Endothelial cell of umbilical vein (primary cell): ENCODE measurements around the gene TREML2. TPM values are rescaled to one million over a fixed set of nuclear protein-coding genes. Genes with fewer than 3 reads are reported as not detected.

Source experiments
- BruUV-seq: library from RNA; stranded (reverse); fragments of 400-500 nt; replicated peaks from 2 replicates; lab custom pipeline; 2021; lab: Mats Ljungman, UMichigan
- CTCF ChIA-PET: fragments of 300-600, 350-600 bp; sonication (Branson Sonifier 250); formaldehyde crosslinking; loops from one replicate; lab custom pipeline; 2021; ENCODE audit warnings: antibody characterized with exemption, inconsistent platforms; lab: Charles Lee
- POLR2A ChIA-PET: fragments of 300-600, 350-600 bp; sonication (Branson Sonifier 250); formaldehyde crosslinking; loops from one replicate; lab custom pipeline; 2021; ENCODE audit warnings: antibody characterized with exemption, inconsistent platforms; lab: Charles Lee
- DNase-seq: peaks from one replicate; pipeline ENCODE4 v3.0.0-alpha.2; 2011; ENCODE audit warnings: low read depth, low spot score
- FAIRE-seq: peaks from 2 replicates; lab custom pipeline; 2011; peaks lifted over from hg19 to GRCh38; lab: Jason Lieb, UNC
- H2AFZ ChIP-seq: 2 replicates; pipeline ENCODE4 v1.6.0; 2012; ENCODE audit warnings: low read depth, low read length, control low read depth, inconsistent platforms
- H3K27ac ChIP-seq: 2 replicates; pipeline ENCODE4 v1.5.1; 2011; ENCODE audit warnings: low read depth, mild to moderate bottlenecking, control low read depth, low read length, moderate library complexity; ENCODE audit not compliant: insufficient read depth
- H3K27me3 ChIP-seq, 2 experiments: 2 replicates each; pipeline versions ENCODE4 v1.6.0 to v1.6.1; 2011; ENCODE audit warnings: low read length in 2 of 2, mixed read lengths in 1 of 2; ENCODE audit not compliant: control insufficient read depth in 2 of 2, insufficient read depth in 2 of 2
- H3K36me3 ChIP-seq, 2 experiments: 2 replicates in 1 of 2; 3 replicates in 1 of 2; pipeline ENCODE4 v1.5.1; 2011; ENCODE audit warnings: low read length in 2 of 2, mild to moderate bottlenecking in 1 of 2, moderate library complexity in 1 of 2; ENCODE audit not compliant: control insufficient read depth in 2 of 2, insufficient read depth in 2 of 2; ENCODE audit errors: extremely low read depth in 1 of 2
- H3K4me1 ChIP-seq: 3 replicates; pipeline ENCODE4 v1.5.1; 2011; ENCODE audit warnings: mild to moderate bottlenecking, low read length; ENCODE audit not compliant: control insufficient read depth, insufficient read depth; ENCODE audit errors: extremely low read depth
- H3K4me2 ChIP-seq: 2 replicates; pipeline ENCODE4 v1.6.1; 2011; ENCODE audit warnings: low read length, control low read depth, mixed read lengths; ENCODE audit not compliant: insufficient read depth
- H3K4me3 ChIP-seq, 3 experiments: fragments of 200-600 bp in 1 of 3; sonication (generic), shearing (Covaris generic) in 1 of 3; replicated peaks in 1 of 3; 2 replicates each; pipeline ENCODE4 v1.5.1; 2011 to 2016; ENCODE audit warnings: control low read depth in 3 of 3, low read length in 3 of 3, mild to moderate bottlenecking in 2 of 3, inconsistent platforms in 1 of 3, low read depth in 1 of 3, moderate library complexity in 1 of 3; ENCODE audit not compliant: insufficient read depth in 1 of 3
- H3K79me2 ChIP-seq: 2 replicates; pipeline ENCODE4 v1.6.0; 2012; ENCODE audit warnings: low read length, inconsistent platforms; ENCODE audit not compliant: control insufficient read depth, insufficient read depth
- H3K9ac ChIP-seq: replicated peaks from 2 replicates; pipeline ENCODE3; 2011; ENCODE audit warnings: low read length, control low read depth; ENCODE audit not compliant: insufficient read depth; ENCODE audit errors: extremely low read depth
- H3K9me1 ChIP-seq: replicated peaks from 3 replicates; pipeline ENCODE4 v1.6.0; 2011; ENCODE audit warnings: mild to moderate bottlenecking, low read length; ENCODE audit not compliant: control insufficient read depth, insufficient read depth; ENCODE audit errors: extremely low read depth
- H3K9me3 ChIP-seq: replicated peaks from 2 replicates; pipeline ENCODE4 v1.5.1; 2012; ENCODE audit warnings: low read length, inconsistent platforms; ENCODE audit not compliant: control insufficient read depth, insufficient read depth
- H4K20me1 ChIP-seq: replicated peaks from 2 replicates; pipeline ENCODE3; 2011; ENCODE audit warnings: mild to moderate bottlenecking, low read length; ENCODE audit not compliant: control insufficient read depth, insufficient read depth; ENCODE audit errors: extremely low read depth
- EZH2 ChIP-seq: IDR thresholded peaks from 2 replicates; pipeline ENCODE4 v1.6.1; 2012; ENCODE audit warnings: borderline replicate concordance, low read depth, mild to moderate bottlenecking, moderate library complexity, low read length, inconsistent platforms; ENCODE audit not compliant: severe bottlenecking
- FOS ChIP-seq: IDR thresholded peaks from 2 replicates; pipeline ENCODE4 v1.6.1; 2011; ENCODE audit warnings: mild to moderate bottlenecking, low read length, moderate library complexity, borderline replicate concordance; ENCODE audit not compliant: insufficient read depth
- GATA2 ChIP-seq: IDR thresholded peaks from 2 replicates; pipeline ENCODE4 v1.7.0; 2011; ENCODE audit warnings: low read depth, mild to moderate bottlenecking, moderate library complexity, mixed read lengths, low read length; ENCODE audit not compliant: insufficient read length, insufficient read depth
- JUN ChIP-seq: IDR thresholded peaks from 2 replicates; pipeline ENCODE4 v1.6.1; 2011; ENCODE audit warnings: borderline replicate concordance, low read depth; ENCODE audit not compliant: insufficient read length, insufficient read depth
- MYC ChIP-seq: IDR thresholded peaks from one replicate; pipeline ENCODE4 v1.6.1; 2011; ENCODE audit warnings: mild to moderate bottlenecking, low read depth, low read length
- POLR2A ChIP-seq: IDR thresholded peaks from 2 replicates; pipeline ENCODE4 v1.6.1; 2012; ENCODE audit warnings: low read depth, mild to moderate bottlenecking, control low read depth, low read length
- POLR2AphosphoS5 ChIP-seq: IDR thresholded peaks from 2 replicates; pipeline ENCODE4 v1.6.1; 2012; ENCODE audit warnings: low read depth, mild to moderate bottlenecking, control low read depth, low read length, moderate library complexity; ENCODE audit not compliant: insufficient read depth
- dilution Hi-C: fragments of 300-500 bp; cut with MboI; formaldehyde crosslinking; loops from one replicate; pipeline ENCODE4 v1.15.0; 2019; ENCODE audit warnings: low sequenced_read_pairs; ENCODE audit not compliant: extremely low pct_ligation_motif_present
- intact Hi-C: fragments of 100-400 bp; cut with micrococcal nuclease; formaldehyde crosslinking; loops from one replicate; pipeline ENCODE4 v1.10.0; 2022
- polyA plus RNA-seq, 4 experiments: library from polyadenylated mRNA; depleted of rRNA in 3 of 4; stranded (reverse) in 3 of 4; unstranded in 1 of 4; fragments of >200 nt; gene quantifications; 2 replicates each; pipeline versions ENCODE4 v1.2.1 to v1.2.3, GENCODE V29; 2011 to 2012; ENCODE audit warnings: missing spikeins in 1 of 4
- total RNA-seq: library from RNA; stranded (reverse); gene quantifications from 2 replicates; pipeline ENCODE4 v1.2.3, GENCODE V29; 2021
- TF ChIP-seq, protein P1 (sequence below): IDR thresholded peaks from 2 replicates; pipeline ENCODE4 v1.6.1; 2011; ENCODE audit not compliant: insufficient read depth, insufficient read length
- TF ChIP-seq, protein P2 (sequence below), 2 donors: IDR thresholded peaks; 1 replicate in 1 of 2; 2 replicates in 1 of 2; pipeline ENCODE4 v1.5.1; 2011; ENCODE audit warnings: low read length in 2 of 2, mild to moderate bottlenecking in 2 of 2, moderate library complexity in 2 of 2, control low read depth in 1 of 2, inconsistent platforms in 1 of 2, low read depth in 1 of 2; ENCODE audit not compliant: insufficient read depth in 1 of 2; ENCODE audit errors: extremely low read depth in 1 of 2

The TREML2 gene
- total and polyA plus RNA-seq, 2 donors (not counting 3 experiments of a cell fraction or from before 2014, with no cell fraction given) = not detected

DNA sequence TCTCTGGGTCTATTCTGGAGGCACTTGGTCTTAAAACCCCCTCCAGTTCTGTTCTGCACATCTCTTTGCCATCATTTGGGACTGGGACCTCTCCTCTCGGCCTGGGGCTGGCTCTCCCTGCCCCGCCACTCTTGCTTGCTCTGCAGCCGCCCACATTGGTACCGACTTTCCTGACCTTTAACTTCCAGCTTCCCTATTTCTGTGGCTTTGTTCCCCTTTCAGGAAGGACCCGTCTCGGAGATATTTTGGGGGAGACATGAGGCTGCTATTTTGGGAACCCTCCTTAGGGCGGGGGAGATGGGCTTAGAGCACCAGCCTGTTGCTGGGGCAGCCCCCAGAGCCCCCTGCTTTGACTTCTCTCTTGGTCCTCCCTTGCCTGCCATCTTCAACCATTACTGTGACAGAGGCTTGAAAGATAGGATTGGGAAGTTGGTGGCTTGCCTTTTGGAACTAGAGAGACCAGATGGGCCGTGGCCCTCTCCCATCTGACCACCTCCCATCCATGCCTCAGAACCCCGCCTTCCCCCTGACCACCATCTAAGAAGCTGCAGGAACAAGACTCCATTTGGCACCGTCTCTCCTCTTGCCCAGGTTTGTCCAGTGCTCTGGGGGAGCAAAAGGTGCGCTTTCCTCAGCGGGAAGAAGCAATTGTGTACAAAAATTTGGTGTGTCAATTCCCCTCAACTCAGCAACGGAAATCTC lies 38.9 kb downstream of the TREML2 start:
- no peak overlapping the region for H3K4me2 ChIP-seq
- no peaks in the 10 kb centered on the region for H3K27me3 ChIP-seq
- no peak overlapping the region for H2AFZ ChIP-seq
- no peaks in the 10 kb centered on the region for H3K9me3 ChIP-seq
- intact Hi-C loops = no loop called here
- CTCF ChIA-PET = no interaction called here
- no peaks in the 10 kb centered on the region for H3K36me3 ChIP-seq
- no peak overlapping the region for H3K9ac ChIP-seq
- BruUV-seq = no TSS peak
- no peaks in the 10 kb centered on the region for H3K4me1 ChIP-seq
- no peaks in the 10 kb centered on the region for H4K20me1 ChIP-seq
- H3K9me1 ChIP-seq = no peaks in the 10 kb centered on the region
- TF ChIP-seq, protein P1, sequence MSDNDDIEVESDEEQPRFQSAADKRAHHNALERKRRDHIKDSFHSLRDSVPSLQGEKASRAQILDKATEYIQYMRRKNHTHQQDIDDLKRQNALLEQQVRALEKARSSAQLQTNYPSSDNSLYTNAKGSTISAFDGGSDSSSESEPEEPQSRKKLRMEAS = no peak
- TF ChIP-seq, protein P2, sequence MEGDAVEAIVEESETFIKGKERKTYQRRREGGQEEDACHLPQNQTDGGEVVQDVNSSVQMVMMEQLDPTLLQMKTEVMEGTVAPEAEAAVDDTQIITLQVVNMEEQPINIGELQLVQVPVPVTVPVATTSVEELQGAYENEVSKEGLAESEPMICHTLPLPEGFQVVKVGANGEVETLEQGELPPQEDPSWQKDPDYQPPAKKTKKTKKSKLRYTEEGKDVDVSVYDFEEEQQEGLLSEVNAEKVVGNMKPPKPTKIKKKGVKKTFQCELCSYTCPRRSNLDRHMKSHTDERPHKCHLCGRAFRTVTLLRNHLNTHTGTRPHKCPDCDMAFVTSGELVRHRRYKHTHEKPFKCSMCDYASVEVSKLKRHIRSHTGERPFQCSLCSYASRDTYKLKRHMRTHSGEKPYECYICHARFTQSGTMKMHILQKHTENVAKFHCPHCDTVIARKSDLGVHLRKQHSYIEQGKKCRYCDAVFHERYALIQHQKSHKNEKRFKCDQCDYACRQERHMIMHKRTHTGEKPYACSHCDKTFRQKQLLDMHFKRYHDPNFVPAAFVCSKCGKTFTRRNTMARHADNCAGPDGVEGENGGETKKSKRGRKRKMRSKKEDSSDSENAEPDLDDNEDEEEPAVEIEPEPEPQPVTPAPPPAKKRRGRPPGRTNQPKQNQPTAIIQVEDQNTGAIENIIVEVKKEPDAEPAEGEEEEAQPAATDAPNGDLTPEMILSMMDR (IDR thresholded peaks at IDR 0.05; ENCODE audit: extremely low read depth in 1 of 2, insufficient read depth in 1 of 2, low read depth in 1 of 2, low read length in 2 of 2) = no peak
- no peak for TF ChIP-seq FOS
- TF ChIP-seq POLR2A = no peak
- TF ChIP-seq POLR2AphosphoS5 = no peak
- no peak for TF ChIP-seq JUN
- TF ChIP-seq EZH2 = no peak
- TF ChIP-seq GATA2 = no peak
- TF ChIP-seq MYC = no peak
- no peak overlapping the region for H3K4me3 ChIP-seq
- no peaks in the 10 kb centered on the region for H3K79me2 ChIP-seq
- dilution Hi-C loops = no loop called here
- DNase-seq = no peak
- H3K27ac ChIP-seq = no peak overlapping the region
- FAIRE-seq = no peak
- POLR2A ChIA-PET = no interaction called here
